ENCODE data around the gene ARHGAP26.

The ARHGAP26 gene

GRCh38 chr5:143228597-143229293, 458.6 kb downstream of the ARHGAP26 start:
- DNase-seq (ENCODE audit: low spot score), result no peak

GRCh38 chr5:143229426-143229895, 459.3 kb downstream of the ARHGAP26 start:
- no peak for DNase-seq (ENCODE audit: low spot score)

- no peak for DNase-seq (ENCODE audit: low spot score)
Observed at GRCh38 chr5:143229896-143230675, 459.9 kb downstream of the ARHGAP26 start.

GRCh38 chr5:143230676-143230996, 460.5 kb downstream of the ARHGAP26 start:
- no peak for DNase-seq (ENCODE audit: low spot score)

GRCh38 chr5:143231416-143231815, 461.2 kb downstream of the ARHGAP26 start:
- DNase-seq (ENCODE audit: low spot score), result no peak

GRCh38 chr5:143231973-143232812, 462.0 kb downstream of the ARHGAP26 start:
- no peak for DNase-seq (ENCODE audit: low spot score)

GRCh38 chr5:143233031-143233430, 462.9 kb downstream of the ARHGAP26 start:
- no peak for DNase-seq (ENCODE audit: low spot score)

GRCh38 chr5:143234162-143234842, 464.1 kb downstream of the ARHGAP26 start:
- DNase-seq (ENCODE audit: low spot score), result no peak

- no peak for DNase-seq (ENCODE audit: low spot score)
Observed at GRCh38 chr5:143235423-143235822, 465.2 kb downstream of the ARHGAP26 start.

GRCh38 chr5:143236682-143237081, 466.5 kb downstream of the ARHGAP26 start:
- no peak for DNase-seq (ENCODE audit: low spot score)

- no peak for DNase-seq (ENCODE audit: low spot score)
Observed at GRCh38 chr5:143237664-143238063, 467.5 kb downstream of the ARHGAP26 start.

GRCh38 chr5:143238620-143239019, 468.4 kb downstream of the ARHGAP26 start:
- DNase-seq (ENCODE audit: low spot score), result no peak

- DNase-seq (ENCODE audit: low spot score), result no peak
Observed at GRCh38 chr5:143239882-143240518, 469.8 kb downstream of the ARHGAP26 start.

GRCh38 chr5:143241892-143242291, 471.7 kb downstream of the ARHGAP26 start:
- no peak for DNase-seq (ENCODE audit: low spot score)

- no peak for DNase-seq (ENCODE audit: low spot score)
Observed at GRCh38 chr5:143243103-143243502, 472.9 kb downstream of the ARHGAP26 start.

GRCh38 chr5:143244000-143244736, 474.0 kb downstream of the ARHGAP26 start:
- DNase-seq (ENCODE audit: low spot score), result no peak

GRCh38 chr5:143244990-143245389, 474.8 kb downstream of the ARHGAP26 start:
- no peak for DNase-seq (ENCODE audit: low spot score)

- DNase-seq (ENCODE audit: low spot score), result no peak
Observed at GRCh38 chr5:143245929-143246561, 475.9 kb downstream of the ARHGAP26 start.

- DNase-seq (ENCODE audit: low spot score), result no peak
Observed at GRCh38 chr5:143247134-143247815, 477.1 kb downstream of the ARHGAP26 start.

- no peak for DNase-seq (ENCODE audit: low spot score)
Observed at GRCh38 chr5:143248391-143248790, 478.2 kb downstream of the ARHGAP26 start.

Data from ecto neural progenitor cell (in vitro differentiated cells).